ENCODE results near the gene E2F8. TPM values are rescaled to one million over a fixed set of nuclear protein-coding genes. Genes with fewer than 3 reads are reported as not detected.

E2F8 gene
- total and polyA plus RNA-seq, 3 experiments from 2014 or later = 0.16 to 16.5 (median 12.7) TPM

- Mint-ChIP-seq H3K27ac (no peak overlapping the region), H3K4me1 (no peaks in the 10 kb centered on the region), H3K36me3 (no peaks in the 10 kb centered on the region), H3K9me3 (no peaks in the 10 kb centered on the region), H3K27me3 (peaks cover 6 to 9% of the 10 kb centered on the region in 2 donors), H3K4me3 (no peak overlapping the region)
- ChIA-PET CTCF (no interaction called here), POLR2A (no interaction called here)
- H3K27me3 ChIP-seq (ENCODE audit: insufficient read depth, low read length, poor library complexity, severe bottlenecking) = no peaks in the 10 kb centered on the region
- H3K9me3 ChIP-seq (ENCODE audit: low read length) = no peaks in the 10 kb centered on the region
- no peaks in the 10 kb centered on the region for H3K4me1 ChIP-seq (ENCODE audit: insufficient read depth, low read length)
- DNase-seq = no peak
- no peaks in the 10 kb centered on the region for H3K36me3 ChIP-seq (ENCODE audit: insufficient read depth, low read length)
- H3K4me3 ChIP-seq (ENCODE audit: low read length) = no peak overlapping the region
- no peak overlapping the region for H3K27ac ChIP-seq (ENCODE audit: low read depth, low read length)
Observed at GRCh38 chr11:19199048-19199447, 41.7 kb downstream of the E2F8 start.

DNA sequence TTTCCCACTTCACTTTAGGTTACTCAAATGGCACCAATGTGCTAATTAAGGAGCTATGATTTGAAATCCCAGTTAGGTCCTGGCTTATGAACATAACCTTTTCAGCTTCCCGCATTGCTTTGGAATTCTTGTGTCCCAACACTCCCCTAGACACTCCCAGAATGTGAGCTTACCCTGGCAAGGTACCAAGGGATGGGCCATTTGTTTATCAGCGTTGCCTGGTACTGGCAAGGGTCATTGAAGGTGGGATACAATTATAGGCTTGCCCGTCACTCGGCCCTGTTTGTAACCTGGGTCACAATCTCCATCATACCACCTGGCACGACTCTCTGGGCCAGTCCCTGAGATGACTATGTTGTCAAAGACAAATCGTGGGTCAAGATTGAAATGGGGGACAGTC, 44.3 kb downstream of the E2F8 start:
- POLR2A ChIA-PET = no interaction called here
- Histone ChIP-seq H3K4me3 (ENCODE audit: low read length) (no peak overlapping the region), H3K4me1 (ENCODE audit: insufficient read depth, low read length) (no peaks in the 10 kb centered on the region), H3K27me3 (ENCODE audit: insufficient read depth, low read length, poor library complexity, severe bottlenecking) (no peaks in the 10 kb centered on the region), H3K36me3 (ENCODE audit: insufficient read depth, low read length) (no peaks in the 10 kb centered on the region), H3K27ac (ENCODE audit: low read depth, low read length) (no peak overlapping the region), H3K9me3 (ENCODE audit: low read length) (no peaks in the 10 kb centered on the region)
- peaks cover 4% of the 10 kb centered on the region in 2 donors for H3K27me3 Mint-ChIP-seq
- H3K9me3 Mint-ChIP-seq = no peaks in the 10 kb centered on the region
- H3K4me1 Mint-ChIP-seq = no peaks in the 10 kb centered on the region
- no peak overlapping the region for H3K4me3 Mint-ChIP-seq
- no peak overlapping the region for H3K27ac Mint-ChIP-seq
- no peaks in the 10 kb centered on the region for H3K36me3 Mint-ChIP-seq
- CTCF ChIA-PET = no interaction called here
- no peak for DNase-seq

DNA sequence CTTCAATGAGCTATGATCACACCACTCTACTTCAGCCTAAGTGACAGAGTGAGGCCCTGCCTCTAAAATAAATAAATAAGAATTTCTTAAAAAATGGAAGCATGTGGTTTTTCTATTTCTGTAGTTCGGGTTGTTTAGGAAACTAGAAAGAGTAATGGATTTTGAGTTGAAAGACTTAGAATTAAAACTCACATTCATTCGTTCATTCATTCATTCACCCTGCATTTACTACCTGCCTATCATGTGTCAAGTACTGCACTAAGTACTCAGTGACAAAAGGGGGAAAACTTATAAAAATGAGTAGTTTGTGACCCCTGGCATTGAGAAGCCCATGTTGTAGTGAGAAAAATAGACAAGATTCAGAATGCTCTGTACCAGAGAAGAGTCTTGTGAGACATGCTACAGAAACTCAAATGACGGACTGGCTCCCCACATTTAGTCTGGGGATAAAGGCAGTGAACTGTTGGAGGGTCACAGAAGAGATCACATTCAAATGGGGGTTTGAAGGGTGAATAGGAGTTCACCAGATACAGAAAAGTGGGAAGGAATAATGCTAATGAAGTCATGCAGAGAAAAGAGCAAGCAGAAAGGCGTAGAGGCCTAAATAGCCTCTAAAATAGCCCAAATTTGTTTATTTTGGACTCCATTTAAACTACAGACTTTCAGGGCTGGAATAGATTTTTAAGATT, 46.0 kb downstream of the E2F8 start:
- POLR2A ChIA-PET = no interaction called here
- Mint-ChIP-seq H3K27ac (no peak overlapping the region), H3K9me3 (no peaks in the 10 kb centered on the region), H3K4me3 (no peak overlapping the region), H3K36me3 (peaks cover 0 to 3% (median 0%) of the 10 kb centered on the region in 3 donors), H3K27me3 (peaks cover 0 to 4% of the 10 kb centered on the region in 2 donors), H3K4me1 (no peaks in the 10 kb centered on the region)
- Histone ChIP-seq H3K36me3 (ENCODE audit: insufficient read depth, low read length) (no peaks in the 10 kb centered on the region), H3K4me1 (ENCODE audit: insufficient read depth, low read length) (no peaks in the 10 kb centered on the region), H3K27ac (ENCODE audit: low read depth, low read length) (no peak overlapping the region), H3K27me3 (ENCODE audit: insufficient read depth, low read length, poor library complexity, severe bottlenecking) (no peaks in the 10 kb centered on the region), H3K9me3 (ENCODE audit: low read length) (no peaks in the 10 kb centered on the region), H3K4me3 (ENCODE audit: low read length) (no peak overlapping the region)
- CTCF ChIA-PET = no interaction called here
- DNase-seq = no peak

- ChIA-PET CTCF (no interaction called here), POLR2A (no interaction called here)
- peaks cover 0 to 3% (median 0%) of the 10 kb centered on the region in 3 donors for H3K36me3 Mint-ChIP-seq
- no peaks in the 10 kb centered on the region for H3K9me3 Mint-ChIP-seq
- Histone ChIP-seq H3K27me3 (ENCODE audit: insufficient read depth, low read length, poor library complexity, severe bottlenecking) (no peaks in the 10 kb centered on the region), H3K27ac (ENCODE audit: low read depth, low read length) (no peak overlapping the region), H3K9me3 (ENCODE audit: low read length) (no peaks in the 10 kb centered on the region), H3K4me1 (ENCODE audit: insufficient read depth, low read length) (no peaks in the 10 kb centered on the region), H3K4me3 (ENCODE audit: low read length) (no peak overlapping the region), H3K36me3 (ENCODE audit: insufficient read depth, low read length) (no peaks in the 10 kb centered on the region)
- no peak overlapping the region for H3K27ac Mint-ChIP-seq
- H3K4me1 Mint-ChIP-seq = no peaks in the 10 kb centered on the region
- H3K27me3 Mint-ChIP-seq = peaks cover 0 to 1% of the 10 kb centered on the region in 2 donors
- no peak overlapping the region for H3K4me3 Mint-ChIP-seq
- no peak for DNase-seq
Observed at GRCh38 chr11:19193916-19194315, 46.8 kb downstream of the E2F8 start.

GRCh38 chr11:19191530-19192169, 49.1 kb downstream of the E2F8 start:
- H3K27me3 Mint-ChIP-seq = no peaks in the 10 kb centered on the region
- no peaks in the 10 kb centered on the region for H3K36me3 ChIP-seq (ENCODE audit: insufficient read depth, low read length)
- H3K27ac ChIP-seq (ENCODE audit: low read depth, low read length) = no peak overlapping the region
- peaks cover 0 to 3% (median 3%) of the 10 kb centered on the region in 3 donors for H3K36me3 Mint-ChIP-seq
- no peaks in the 10 kb centered on the region for H3K9me3 ChIP-seq (ENCODE audit: low read length)
- H3K9me3 Mint-ChIP-seq = no peaks in the 10 kb centered on the region
- H3K4me3 Mint-ChIP-seq = no peak overlapping the region
- H3K4me3 ChIP-seq (ENCODE audit: low read length) = no peak overlapping the region
- no peak for DNase-seq
- H3K27ac Mint-ChIP-seq = no peak overlapping the region
- H3K4me1 Mint-ChIP-seq = no peaks in the 10 kb centered on the region
- ChIA-PET CTCF (no interaction called here), POLR2A (no interaction called here)
- H3K27me3 ChIP-seq (ENCODE audit: insufficient read depth, low read length, poor library complexity, severe bottlenecking) = no peaks in the 10 kb centered on the region
- no peaks in the 10 kb centered on the region for H3K4me1 ChIP-seq (ENCODE audit: insufficient read depth, low read length)

- Mint-ChIP-seq H3K27me3 (no peaks in the 10 kb centered on the region), H3K36me3 (peaks cover 0 to 11% (median 9%) of the 10 kb centered on the region in 3 donors), H3K4me3 (no peak overlapping the region), H3K4me1 (no peaks in the 10 kb centered on the region), H3K9me3 (no peaks in the 10 kb centered on the region), H3K27ac (no peak overlapping the region)
- no peak overlapping the region for H3K27ac ChIP-seq (ENCODE audit: low read depth, low read length)
- no peak for DNase-seq
- POLR2A ChIA-PET = no interaction called here
- H3K9me3 ChIP-seq (ENCODE audit: low read length) = no peaks in the 10 kb centered on the region
- H3K36me3 ChIP-seq (ENCODE audit: insufficient read depth, low read length) = no peaks in the 10 kb centered on the region
- no peaks in the 10 kb centered on the region for H3K27me3 ChIP-seq (ENCODE audit: insufficient read depth, low read length, poor library complexity, severe bottlenecking)
- H3K4me1 ChIP-seq (ENCODE audit: insufficient read depth, low read length) = no peaks in the 10 kb centered on the region
- no peak overlapping the region for H3K4me3 ChIP-seq (ENCODE audit: low read length)
- CTCF ChIA-PET = no interaction called here
Observed at GRCh38 chr11:19187833-19188258, 52.9 kb downstream of the E2F8 start.

DNA sequence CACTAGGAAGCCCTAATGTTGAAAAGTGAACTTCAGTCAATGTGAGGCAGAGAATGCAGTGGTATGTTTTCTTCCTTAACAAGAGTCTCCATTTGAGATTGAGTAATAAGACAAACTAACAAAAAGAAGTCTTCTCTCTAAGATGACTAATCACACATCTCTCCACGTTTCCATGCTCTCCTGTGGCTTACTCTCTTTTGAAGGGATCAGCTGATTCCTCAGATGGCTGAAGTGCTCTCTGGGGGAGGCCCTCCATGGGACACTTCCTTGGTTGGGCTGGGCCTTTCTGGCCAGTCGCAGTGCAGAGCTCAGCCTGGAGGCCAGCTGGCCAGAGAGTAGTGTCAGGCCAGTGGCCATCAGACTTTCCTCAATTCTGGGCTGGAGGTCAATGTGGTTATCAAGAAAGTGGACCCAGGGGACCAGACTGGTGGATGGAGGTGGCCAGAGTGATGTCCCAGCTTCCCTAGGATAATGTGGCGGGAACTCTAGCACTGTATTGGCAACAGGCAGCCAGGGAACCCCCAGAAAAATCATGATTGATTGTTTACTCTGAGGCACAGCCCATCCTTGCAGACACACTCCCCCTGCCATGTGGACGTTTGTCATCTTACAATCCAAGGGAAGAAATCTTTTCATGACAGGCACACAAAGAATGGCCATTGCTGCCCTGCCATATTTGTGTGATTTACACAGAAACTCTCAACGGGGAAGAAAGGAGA, 53.5 kb downstream of the E2F8 start:
- CTCF ChIA-PET = no interaction called here
- H3K9me3 Mint-ChIP-seq = no peaks in the 10 kb centered on the region
- Histone ChIP-seq H3K9me3 (ENCODE audit: low read length) (no peaks in the 10 kb centered on the region), H3K4me3 (ENCODE audit: low read length) (no peak overlapping the region), H3K4me1 (ENCODE audit: insufficient read depth, low read length) (no peaks in the 10 kb centered on the region), H3K27me3 (ENCODE audit: insufficient read depth, low read length, poor library complexity, severe bottlenecking) (no peaks in the 10 kb centered on the region), H3K36me3 (ENCODE audit: insufficient read depth, low read length) (no peaks in the 10 kb centered on the region), H3K27ac (ENCODE audit: low read depth, low read length) (no peak overlapping the region)
- no peak overlapping the region for H3K4me3 Mint-ChIP-seq
- DNase-seq = no peak
- H3K4me1 Mint-ChIP-seq = no peaks in the 10 kb centered on the region
- POLR2A ChIA-PET = no interaction called here
- H3K36me3 Mint-ChIP-seq = peaks cover 0 to 11% (median 9%) of the 10 kb centered on the region in 3 donors
- no peaks in the 10 kb centered on the region for H3K27me3 Mint-ChIP-seq
- no peak overlapping the region for H3K27ac Mint-ChIP-seq

DNA sequence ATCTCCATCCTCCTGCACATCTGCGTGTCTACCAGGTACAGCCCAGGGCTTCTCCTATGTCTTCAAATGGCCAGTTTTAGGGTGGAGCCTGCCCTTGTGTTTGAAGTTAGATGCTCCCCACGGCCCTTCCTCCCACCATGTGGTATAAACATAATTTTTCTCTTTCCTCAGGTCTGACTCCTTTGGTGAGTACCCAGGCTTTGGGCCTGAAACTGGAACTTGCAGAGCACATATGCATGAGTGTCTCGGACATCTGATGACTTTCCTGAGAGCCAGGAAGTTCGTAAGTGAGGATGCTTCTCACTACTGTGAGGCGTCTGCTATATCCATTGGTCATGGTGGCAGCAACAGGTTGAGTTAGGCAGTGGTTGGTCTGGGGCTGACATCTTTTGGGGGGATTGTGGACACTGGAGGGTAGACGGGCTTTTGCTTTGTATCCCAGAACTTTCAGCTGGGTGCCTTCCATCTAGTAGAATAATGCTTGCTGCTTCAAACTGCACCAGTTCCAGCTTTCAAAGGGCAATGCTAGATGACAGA, 55.2 kb downstream of the E2F8 start:
- CTCF ChIA-PET = no interaction called here
- Mint-ChIP-seq H3K9me3 (no peaks in the 10 kb centered on the region), H3K4me3 (no peak overlapping the region), H3K4me1 (no peaks in the 10 kb centered on the region), H3K27ac (no peak overlapping the region), H3K36me3 (peaks cover 0 to 9% (median 8%) of the 10 kb centered on the region in 3 donors), H3K27me3 (no peaks in the 10 kb centered on the region)
- Histone ChIP-seq H3K4me1 (ENCODE audit: insufficient read depth, low read length) (no peaks in the 10 kb centered on the region), H3K36me3 (ENCODE audit: insufficient read depth, low read length) (no peaks in the 10 kb centered on the region), H3K4me3 (ENCODE audit: low read length) (no peak overlapping the region), H3K27me3 (ENCODE audit: insufficient read depth, low read length, poor library complexity, severe bottlenecking) (no peaks in the 10 kb centered on the region), H3K27ac (ENCODE audit: low read depth, low read length) (no peak overlapping the region), H3K9me3 (ENCODE audit: low read length) (no peaks in the 10 kb centered on the region)
- no peak for DNase-seq
- POLR2A ChIA-PET = no interaction called here

Measured in CD8-positive, alpha-beta memory T cell (primary cell).